Epidermal melanocyte (primary cell): Measurements from ENCODE around the gene FGF22.
A peak's percentile ranks its signal among the peaks of the same experiment; 100 is the strongest.
"Not testable (repeated sequence)": the region's sequence is repeated elsewhere in the genome, so short reads cannot be mapped to it uniquely, and the experiment has no call there.

Source experiments
- DNase-seq: peaks from one replicate; pipeline ENCODE4 v3.0.0; 2011; ENCODE audit warnings: low spot score; ENCODE audit not compliant: insufficient read length

The FGF22 gene

DNA sequence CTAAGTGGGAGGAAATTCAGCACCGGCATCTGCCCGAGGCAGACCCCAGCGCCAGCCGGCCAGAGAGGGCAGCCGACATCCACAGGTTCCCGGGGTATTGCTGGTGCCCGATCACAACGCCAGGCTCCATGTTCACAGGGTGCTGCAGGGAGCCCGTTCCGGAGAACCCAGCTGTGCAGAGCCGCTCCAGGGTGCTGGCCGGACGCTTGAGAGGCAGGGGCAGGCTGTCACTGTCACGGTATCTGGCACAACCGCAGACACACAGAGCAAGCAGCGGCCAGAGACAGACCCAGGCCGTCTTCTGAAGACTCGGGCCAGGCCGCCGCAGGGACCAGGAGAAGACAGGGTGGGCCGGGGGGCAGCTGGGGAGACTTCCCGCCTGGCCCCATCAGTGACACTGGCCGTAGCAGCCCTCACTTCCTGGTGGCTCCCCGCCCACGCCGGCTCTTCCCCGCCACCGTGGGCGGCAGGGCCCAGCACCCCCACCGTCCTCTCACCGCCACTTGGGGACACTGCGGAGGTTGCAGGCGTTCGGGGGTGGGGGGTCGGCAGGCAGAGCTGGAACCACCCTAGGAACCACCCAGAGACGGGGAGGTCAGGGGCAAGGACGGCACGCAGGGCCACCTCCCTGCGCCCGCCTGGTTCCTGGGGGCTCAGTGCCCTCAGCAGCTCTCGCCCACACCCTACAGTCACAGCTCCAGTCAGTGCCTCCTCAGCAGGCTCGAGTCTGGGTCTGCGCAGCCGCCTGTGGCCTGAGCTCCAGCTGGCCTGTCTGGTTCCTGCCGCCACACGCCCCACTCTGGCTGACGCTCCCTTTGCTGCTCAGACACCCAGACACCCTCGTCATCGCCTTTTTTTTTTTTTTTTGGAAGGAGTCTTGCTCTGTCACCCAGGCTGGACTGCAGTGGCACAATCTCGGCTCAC, 19.5 kb downstream of the FGF22 start:
- no peak for DNase-seq

DNA sequence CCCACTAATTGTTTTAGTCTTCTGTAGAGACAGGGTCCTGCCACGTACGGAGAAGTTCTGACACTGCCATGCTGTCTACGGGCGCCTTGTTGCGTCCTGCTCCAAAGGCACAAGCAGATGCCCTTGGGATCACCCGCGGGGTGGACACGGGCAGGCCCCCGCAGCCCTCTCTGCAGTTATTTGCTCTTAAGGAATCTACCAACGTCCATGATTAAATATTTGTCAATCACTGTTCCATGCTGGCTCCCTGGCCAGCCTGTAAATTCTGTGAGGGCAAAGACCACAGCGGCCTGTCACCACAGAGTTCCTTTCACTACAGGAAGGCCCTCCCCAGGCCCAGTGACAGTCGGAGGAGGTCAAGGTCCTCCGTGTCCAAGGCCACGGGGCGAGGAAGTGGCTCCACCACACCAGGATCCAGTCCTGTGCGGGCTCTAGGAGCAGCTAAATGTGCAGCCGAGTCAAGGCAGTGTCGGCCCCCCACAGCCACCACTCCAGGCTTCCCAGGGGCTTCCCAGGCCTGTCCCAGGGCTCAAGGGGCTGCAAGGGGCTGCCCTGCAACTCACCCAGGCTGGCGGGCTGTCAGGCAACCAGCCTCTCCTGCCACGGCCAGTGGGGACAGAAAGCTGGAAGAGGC, 21.2 kb downstream of the FGF22 start:
- DNase-seq: no peak

DNA sequence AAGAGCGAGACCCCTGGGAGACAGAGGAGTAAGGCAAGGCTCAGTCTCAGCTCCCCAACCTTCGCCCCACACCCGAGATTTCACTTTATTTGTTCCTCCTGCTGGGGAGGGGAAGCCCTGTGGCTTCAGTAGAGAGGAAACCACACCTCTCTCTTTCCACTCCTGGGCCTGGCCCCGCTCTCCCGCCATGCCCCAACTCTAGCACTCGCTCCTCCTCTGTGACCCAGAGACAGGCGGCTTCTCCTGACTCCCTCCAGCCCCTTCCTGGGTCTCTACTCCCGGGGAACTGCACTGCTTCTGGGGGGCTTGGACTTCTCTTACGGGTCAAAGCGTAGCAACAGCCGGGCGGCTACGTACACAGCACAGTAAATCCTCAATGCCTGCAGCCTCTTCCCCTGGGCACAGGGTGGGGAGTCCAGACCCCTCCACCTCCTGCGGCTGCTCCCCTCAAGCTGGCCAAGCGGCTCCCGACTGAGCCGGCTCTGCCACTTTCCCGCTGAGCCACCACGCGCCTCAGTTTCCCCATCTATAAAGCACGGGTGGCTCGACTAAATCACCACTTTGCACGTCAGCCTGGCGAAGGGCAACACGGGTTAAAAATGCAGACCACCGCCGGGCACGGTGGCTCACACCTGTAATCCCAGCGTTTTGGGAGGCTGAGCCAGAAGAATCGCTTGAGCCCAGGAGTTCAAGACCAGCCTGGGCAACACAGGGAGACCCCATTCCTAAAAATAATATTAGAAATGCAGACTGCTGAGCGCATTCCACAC, 21.9 kb downstream of the FGF22 start:
- no peak for DNase-seq

DNA sequence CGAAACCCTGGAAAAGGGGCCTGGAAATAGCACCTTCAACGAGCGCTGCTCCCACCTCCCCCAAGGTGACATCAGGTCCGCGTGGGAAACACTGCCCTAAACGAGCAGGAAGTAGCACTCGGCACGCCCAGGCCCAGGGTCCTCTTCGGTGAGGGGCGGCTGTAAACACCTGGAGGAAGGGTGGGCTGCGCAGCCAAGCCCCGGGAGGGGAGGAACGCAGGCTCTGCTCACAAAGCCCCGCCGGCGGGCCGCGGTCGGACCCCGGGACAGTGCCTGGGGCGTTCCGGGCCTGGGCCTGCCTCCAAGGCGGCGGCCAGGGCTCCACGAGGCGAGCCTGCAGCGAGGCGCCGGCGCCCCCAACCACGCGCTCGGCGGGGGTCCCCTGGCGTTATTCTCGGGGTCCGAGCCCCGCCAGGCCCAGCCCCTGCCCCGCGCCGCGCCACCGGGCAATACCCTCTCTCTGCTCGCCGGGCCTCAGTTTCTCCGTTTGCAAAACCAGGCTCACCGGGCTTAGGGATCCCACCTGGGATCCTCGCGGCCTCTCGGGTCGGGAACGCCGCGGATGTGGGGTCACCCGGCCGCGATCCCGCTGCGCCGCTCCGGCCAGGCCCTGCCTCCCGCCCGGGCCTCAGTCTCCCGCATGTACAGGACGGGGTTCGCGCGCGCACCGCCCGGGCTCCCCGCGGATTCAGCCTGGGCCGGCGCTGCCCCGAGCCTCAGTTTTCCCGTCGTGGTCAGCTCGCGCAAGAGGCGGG, 22.7 kb downstream of the FGF22 start:
- no peak for DNase-seq

DNA sequence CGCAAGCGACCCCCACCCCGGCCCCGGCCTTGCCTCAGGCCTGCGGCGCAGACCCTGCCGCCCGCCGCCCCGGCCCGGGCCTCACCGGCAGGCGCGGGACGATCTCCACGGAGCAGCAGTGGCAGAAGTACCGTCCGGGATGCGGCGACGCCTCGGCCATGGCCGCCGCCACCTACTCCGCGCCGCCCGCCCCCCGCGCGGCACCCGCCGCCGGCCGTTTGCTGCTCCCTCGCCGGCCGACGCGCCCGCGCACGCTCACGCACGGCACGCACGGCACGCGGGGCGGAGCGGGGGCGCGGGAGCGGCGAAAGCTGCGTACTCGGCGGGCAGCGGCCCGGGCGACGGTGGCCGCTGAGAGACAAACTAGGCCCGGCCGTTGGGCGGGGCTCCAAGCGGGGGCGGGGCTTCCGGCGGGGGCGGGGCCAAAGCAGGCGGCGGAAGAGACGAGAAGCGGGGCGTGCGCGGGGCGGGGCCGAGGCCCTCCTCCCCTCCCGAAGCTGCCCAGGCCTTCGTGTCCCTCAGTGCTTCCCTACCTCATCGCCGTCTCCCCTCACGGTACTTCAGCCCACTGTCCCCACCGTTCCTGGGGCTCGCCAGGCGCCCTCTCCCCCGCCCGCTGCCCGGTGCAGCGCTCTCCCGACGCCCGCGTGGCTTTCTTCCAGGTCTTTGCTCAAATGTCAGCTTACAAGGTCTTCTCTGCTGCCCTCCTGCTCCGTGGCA, 23.4 kb downstream of the FGF22 start, which contains the start of gene RNF126:
Gene RNF126, minus strand, starts transcription at position 253 of the 720 bp plus-strand sequence. Its CDS starts 93 bp downstream, at position 160.
- DNase-seq: peak; percentile 99

DNA sequence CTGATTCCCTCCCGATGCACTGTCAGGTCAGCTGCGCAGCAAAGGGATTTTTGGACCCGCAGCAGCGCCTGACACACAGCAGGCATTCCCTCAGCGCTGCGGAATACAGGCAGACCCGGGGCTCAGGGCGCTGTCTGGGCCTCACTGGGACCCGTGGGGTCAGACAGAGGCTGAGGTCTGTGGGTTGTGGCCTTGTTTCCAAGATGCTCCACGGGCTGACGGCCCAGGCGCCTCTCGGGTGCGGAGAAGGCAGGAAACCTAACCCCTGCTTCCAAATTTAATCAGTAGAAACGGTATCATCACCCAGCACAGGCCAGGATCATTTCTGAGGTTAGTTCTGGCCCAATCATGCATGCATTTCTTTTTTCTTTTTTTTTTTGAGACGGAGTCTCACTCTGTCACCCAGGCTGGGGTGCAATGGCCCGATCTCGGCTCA, 24.0 kb downstream of the FGF22 start:
- no peak for DNase-seq

DNA sequence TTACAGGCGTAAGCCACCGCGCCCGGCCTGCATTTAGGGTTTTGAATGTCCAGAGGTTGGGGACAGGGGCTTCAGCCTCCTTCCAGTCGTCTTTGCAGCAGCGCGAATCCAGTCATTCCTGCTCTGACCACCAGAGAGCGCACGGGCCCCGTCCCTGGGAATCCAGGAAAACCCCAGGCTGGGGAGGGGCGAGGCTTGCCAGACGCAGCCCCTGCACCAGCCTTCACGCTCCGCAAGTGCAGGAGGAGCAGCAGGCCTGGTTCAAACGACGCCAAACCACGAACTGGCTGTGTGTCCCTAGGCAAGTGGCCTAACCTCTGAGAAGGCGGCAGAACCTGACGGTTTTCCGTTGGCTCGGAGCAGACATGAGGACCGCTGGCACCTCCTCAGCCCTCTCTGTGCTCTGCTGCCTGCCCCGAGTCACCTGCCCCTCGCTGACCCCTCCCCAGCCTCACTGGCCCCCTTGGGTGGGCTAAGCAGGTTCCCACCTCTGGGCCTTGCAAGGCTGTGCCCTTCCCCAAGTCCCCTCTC, 25.3 kb downstream of the FGF22 start:
- peak; percentile 97 for DNase-seq

DNA sequence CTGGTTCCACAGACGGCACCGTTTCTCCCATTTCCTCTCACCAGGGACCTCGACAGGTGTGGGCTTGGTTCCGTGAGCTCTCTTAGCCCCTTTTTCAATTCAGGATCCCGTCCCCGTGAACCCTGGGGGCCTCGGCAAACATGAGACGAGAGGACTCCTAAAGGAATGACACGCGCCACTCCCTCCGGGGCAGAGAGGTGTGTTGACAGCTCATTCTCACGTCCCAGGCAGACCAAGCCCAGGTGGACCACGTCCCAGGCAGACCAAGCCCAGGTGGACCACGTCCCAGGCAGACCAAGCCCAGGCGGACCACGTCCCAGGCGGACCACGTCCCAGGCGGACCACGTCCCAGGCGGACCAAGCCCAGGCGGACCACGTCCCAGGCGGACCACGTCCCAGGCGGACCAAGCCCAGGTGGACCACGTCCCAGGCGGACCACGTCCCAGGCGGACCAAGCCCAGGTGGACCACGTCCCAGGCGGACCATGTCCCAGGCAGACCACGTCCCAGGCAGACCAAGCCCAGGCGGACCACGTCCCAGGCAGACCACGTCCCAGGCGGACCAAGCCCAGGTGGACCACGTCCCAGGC, 27.4 kb downstream of the FGF22 start:
- DNase-seq: not testable (repeated sequence)

DNA sequence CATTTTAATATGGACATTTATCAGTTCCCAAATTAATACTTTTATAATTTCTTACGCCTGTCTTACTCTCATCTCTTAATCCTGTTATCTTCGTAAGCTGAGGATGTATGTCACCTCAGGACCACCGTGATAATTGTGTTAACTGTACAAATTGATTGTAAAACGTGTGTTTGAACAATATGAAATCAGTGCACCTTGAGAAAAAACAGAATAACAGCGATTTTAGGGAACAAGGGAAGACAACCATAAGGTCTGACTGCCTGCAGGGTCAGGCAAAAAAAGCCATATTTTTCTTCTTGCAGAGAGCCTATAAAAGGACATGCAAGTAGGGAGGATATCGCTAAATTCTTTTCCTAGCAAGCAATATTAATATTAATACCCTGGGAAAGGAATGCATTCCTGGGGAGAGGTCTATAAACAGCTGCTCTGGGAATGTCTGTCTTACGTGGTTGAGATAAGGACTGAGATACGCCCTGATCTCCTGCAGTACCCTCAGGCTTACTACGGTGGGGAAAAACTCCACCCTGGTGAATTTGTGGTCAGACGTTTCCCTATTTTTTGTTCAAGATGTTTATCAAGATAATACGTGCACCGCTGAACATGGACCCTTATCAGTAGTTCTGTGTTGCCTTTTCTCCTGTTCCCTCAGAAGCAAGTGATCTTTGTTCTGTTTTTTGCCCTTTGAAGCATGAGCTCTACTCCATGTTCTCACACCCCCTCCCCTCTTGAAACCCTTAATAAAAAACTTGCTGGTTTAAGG, 29.2 kb downstream of the FGF22 start:
- not testable (repeated sequence) for DNase-seq

DNA sequence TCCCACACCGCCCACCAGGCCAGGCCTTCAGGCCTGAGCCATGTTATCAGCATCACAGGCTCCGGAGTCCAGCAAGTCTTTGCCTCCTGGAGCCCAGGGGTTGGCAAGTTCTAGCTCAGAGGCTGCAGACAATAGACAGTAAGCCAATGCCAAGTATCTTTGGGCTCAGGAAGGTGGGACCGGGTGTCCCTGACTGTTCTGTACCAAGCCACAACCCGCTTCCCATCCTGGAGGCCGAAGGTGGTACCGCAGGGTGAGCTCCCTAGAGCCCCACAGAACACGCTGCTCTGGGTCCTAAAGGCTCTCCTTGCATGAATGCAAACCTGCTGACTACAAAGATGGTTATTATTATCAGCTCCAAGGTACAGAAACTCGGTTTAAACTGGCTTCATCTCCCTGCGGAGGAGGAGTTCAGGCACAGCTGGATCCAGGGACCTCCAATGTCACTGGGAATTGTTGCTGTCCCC, 31.0 kb downstream of the FGF22 start:
- no peak for DNase-seq

DNA sequence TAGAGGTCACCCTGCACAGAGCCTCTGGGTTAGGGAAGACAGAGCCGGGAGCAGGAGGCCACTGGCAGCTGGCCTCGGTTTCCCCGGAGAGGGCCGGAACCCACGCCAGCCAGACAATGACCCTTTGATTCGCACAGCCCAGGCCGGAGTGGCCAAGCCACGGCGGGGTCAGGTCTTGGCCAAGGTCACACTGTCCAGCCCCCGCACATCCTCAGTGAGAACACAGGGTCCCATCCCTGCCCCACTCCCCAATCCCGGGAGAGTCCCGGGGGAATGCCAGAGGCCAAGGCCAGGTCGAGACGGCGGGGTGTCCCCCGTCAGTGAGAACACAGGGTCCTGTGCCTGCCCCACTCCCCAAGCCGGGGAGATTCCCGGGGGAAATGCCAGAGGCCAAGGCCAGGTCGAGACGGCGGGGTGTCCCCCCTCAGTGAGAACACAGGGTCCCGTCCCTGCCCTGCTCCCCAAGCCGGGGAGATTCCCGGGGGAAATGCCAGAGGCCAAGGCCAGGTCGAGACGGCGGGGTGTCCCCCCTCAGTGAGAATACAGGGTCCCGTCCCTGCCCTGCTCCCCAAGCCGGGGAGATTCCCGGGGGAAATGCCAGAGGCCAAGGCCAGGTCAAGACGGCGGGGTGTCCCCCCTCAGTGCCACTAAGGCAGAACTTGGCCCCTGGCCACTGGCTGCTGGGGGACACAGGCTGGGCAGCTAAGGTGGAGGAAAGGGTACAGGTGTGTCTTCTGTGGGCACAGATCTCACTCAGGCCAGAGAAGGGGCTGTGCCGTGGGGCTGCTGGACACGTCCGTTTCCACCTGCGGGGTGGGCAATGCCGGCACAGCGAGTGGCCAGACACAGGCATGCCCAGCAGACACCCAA, 34.8 kb downstream of the FGF22 start:
- DNase-seq: no peak

DNA sequence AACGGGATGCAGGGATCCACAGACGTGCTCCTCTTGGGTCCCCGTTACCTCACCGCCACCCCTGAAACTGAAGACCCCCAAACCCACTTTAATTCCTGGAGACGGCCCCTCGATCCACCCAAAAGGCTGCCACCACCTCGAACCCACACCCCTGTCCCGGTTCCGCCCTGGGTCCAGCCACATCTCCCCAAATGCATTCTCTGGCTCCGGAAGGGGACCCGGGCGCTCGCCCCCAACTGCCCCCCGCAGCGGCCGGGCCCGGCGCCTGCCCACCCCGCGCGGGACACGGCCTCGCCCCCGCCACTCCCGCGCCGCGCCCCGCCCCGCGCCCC, 36.3 kb downstream of the FGF22 start:
- no peak for DNase-seq

DNA sequence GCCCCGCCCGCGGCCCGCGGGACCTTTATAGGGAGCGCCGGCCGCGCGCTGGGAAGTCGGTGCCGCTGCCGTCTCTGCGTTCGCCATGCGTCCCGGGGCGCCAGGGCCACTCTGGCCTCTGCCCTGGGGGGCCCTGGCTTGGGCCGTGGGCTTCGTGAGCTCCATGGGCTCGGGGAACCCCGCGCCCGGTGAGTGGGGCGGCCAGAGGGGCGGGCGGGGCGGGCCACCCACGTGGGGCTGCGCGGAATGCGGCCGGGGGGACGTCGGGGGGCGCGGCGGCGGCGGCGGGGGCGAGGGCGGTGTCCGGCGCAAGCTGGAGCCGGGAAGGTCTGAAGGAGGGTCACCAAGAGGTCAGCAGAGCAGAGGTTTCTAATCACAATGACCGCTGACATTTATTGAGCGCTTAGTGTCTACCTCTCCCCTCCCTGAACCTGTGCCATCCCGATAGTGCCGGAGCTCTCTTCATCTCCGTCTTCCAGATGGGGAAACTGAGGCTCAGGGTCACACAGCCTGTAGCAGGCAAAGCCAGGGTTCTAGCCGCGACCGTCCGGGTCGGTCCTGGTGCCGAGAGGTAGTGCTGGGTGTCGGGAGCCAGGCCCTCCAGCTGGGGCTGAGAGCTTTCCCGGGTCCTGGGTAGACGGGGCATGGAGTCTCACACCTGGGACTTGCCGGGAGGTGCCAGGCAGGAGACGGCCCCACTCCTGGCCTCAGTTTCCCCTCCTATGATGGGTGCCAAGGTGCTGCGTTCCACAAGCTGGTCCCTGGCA, 36.8 kb downstream of the FGF22 start, which contains the start of gene FSTL3:
Gene FSTL3, plus strand, starts transcription at position 54 of the 767 bp plus-strand sequence. Its CDS starts 32 bp downstream, at position 86.
- DNase-seq: peak; percentile 25

DNA sequence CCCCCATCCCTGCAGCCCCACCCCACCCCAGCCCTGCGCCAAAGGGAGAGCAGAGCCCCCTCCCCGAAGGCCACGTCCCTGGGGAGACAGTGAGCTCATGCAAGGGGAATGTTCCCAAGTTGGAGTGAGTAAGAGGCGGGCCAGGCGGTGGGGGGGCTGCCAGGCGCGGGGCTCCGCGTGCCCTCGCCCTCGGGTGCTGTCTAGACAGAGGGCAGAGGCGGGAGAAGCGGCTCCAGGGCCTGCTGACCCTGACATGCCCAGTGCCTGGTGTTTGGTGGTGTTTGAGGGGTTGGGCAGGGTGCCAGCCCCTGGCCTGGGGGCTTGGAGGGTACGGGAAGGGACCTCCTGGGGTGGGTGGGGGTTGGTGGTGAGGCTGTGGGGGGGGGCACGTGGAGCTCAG, 37.5 kb downstream of the FGF22 start:
- DNase-seq: peak; percentile 85

DNA sequence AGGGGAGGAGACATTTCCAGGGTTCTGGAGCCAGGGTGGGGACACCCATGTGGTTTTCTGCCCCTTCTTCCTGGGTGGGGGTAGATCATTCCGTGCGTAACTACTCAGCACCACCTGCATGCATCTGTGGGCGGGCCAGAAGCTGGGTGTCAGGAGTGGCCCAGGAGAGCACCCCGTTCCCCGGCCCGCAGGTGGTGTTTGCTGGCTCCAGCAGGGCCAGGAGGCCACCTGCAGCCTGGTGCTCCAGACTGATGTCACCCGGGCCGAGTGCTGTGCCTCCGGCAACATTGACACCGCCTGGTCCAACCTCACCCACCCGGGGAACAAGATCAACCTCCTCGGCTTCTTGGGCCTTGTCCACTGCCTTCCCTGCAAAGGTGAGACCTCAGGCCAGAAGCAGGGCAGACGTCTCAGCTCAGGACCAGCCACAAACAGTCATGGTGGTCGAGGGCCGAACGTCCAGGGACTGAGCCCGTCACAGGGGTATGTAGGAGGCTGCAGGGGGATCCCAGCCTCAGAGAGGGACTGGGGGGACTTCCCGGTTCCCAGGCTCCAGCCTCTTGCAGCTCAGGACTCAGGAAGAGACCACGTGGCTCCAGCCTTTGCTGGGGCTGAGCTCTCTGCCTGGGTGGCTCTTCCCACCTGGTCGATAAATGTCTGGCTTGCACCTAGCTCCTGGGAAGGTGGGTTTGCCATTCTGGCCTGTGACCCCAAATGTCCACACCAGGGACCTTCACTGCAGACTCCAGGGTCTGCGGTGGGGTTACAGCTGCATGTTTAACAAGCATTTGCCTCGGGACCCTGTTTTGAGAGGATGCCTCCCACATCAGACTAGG, 38.1 kb downstream of the FGF22 start:
- DNase-seq: no peak

DNA sequence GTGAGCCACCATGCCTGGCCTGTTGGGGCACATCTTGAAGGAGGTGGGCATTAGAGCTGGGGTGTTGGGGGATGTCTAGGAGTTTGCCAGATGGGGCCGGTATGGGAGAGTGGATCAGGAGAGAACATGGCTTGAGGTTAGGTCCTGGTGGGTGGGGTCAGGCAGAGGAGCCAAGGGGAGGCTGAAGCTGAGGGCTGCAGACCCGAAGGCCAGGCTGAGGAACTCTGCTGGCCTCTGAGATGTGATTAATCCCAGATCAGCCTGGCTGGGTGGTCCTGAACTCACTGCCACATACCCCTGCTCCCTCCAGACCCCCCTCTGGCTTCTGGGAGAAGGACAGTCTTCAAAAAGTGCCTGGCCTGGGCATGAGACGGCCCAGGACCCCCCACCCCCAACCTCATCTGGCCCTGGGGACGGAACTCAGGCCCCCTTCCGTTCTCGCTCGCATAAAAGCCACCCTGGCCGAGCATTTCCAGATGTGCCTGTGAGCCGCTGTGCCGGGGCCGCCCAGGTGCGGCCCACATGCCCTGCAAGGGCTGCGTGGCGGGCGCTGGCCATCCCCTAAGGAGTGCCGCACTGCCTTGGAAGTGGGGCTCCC, 39.2 kb downstream of the FGF22 start:
- no peak for DNase-seq
